DND-41 (cell line): ENCODE data around the gene RNF149.

Source experiments
- EZH2 ChIP-seq: IDR thresholded peaks from 3 replicates; pipeline ENCODE4 v1.6.1; 2012; ENCODE audit warnings: borderline replicate concordance, low read depth, mild to moderate bottlenecking, moderate library complexity, low read length, inconsistent platforms; ENCODE audit not compliant: severe bottlenecking
- TF ChIP-seq, protein P1 (sequence below): IDR thresholded peaks from 2 replicates; pipeline ENCODE4 v1.5.1; 2012; ENCODE audit warnings: borderline replicate concordance, low read length, moderate library complexity, mild to moderate bottlenecking; ENCODE audit not compliant: poor library complexity, severe bottlenecking; ENCODE audit errors: extremely low read depth

DNA sequence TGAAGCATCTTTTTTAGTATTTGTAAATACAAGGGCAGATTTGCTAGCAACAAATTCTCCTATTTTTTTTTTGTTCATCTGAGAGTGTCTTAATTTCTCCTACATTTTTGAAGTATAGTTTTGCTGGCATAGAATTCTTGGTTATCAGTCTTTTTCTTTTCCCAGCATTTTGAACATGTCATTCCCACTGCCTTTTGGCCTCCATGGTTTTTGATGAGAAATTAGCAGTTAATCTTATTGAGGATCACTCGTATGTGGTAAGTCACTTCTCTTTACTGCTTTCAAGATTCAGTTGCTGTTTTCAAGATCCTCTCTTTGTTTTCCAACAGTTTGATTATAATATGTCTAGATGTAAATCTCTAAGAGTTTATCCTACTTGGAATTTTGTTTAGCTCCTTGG lies 16.9 kb upstream of the RNF149 start:
- TF ChIP-seq, protein P1, sequence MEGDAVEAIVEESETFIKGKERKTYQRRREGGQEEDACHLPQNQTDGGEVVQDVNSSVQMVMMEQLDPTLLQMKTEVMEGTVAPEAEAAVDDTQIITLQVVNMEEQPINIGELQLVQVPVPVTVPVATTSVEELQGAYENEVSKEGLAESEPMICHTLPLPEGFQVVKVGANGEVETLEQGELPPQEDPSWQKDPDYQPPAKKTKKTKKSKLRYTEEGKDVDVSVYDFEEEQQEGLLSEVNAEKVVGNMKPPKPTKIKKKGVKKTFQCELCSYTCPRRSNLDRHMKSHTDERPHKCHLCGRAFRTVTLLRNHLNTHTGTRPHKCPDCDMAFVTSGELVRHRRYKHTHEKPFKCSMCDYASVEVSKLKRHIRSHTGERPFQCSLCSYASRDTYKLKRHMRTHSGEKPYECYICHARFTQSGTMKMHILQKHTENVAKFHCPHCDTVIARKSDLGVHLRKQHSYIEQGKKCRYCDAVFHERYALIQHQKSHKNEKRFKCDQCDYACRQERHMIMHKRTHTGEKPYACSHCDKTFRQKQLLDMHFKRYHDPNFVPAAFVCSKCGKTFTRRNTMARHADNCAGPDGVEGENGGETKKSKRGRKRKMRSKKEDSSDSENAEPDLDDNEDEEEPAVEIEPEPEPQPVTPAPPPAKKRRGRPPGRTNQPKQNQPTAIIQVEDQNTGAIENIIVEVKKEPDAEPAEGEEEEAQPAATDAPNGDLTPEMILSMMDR = no peak
- TF ChIP-seq EZH2 = no peak
